MCF 10A (cell line): Measurements from ENCODE around the gene PTCSC3. TPM values are rescaled to one million over a fixed set of nuclear protein-coding genes. Genes with fewer than 3 reads are reported as not detected.

ENCODE experiments used
- BruUV-seq: library from RNA; stranded (reverse); fragments of 400-500 nt; replicated peaks from 2 replicates; lab custom pipeline; 2021; lab: Mats Ljungman, UMichigan
- CTCF ChIA-PET: fragments of 300-600 bp; sonication (Branson Sonifier 250); formaldehyde crosslinking; extraction: SDS; loops from one replicate; lab custom pipeline; 2021; ENCODE audit warnings: antibody characterized with exemption, inconsistent platforms; lab: Yijun Ruan, JAX
- POLR2A ChIA-PET: fragments of 300-600, 350-650 bp; sonication (Branson Sonifier 250); formaldehyde crosslinking; extraction: SDS; loops from one replicate; lab custom pipeline; 2020; ENCODE audit warnings: antibody characterized with exemption, inconsistent platforms; lab: Yijun Ruan, JAX
- DNase-seq: peaks from one replicate; pipeline ENCODE4 v3.0.0-alpha.2; 2018; ENCODE audit not compliant: unreplicated experiment
- H3K27ac Mint-ChIP-seq: one replicate; pipeline ENCODE4 v1.8.0; 2022; ENCODE audit warnings: mild to moderate bottlenecking, low read depth, mixed read lengths; ENCODE audit not compliant: unreplicated experiment
- H3K27me3 Mint-ChIP-seq: one replicate; pipeline ENCODE4 v1.8.0; 2022; ENCODE audit warnings: mixed read lengths; ENCODE audit not compliant: insufficient read depth, unreplicated experiment
- H3K36me3 Mint-ChIP-seq: one replicate; pipeline ENCODE4 v1.8.0; 2022; ENCODE audit warnings: mild to moderate bottlenecking, moderate library complexity, mixed read lengths; ENCODE audit not compliant: insufficient read depth, unreplicated experiment
- H3K4me1 Mint-ChIP-seq: one replicate; pipeline ENCODE4 v1.8.0; 2022; ENCODE audit warnings: mixed read lengths; ENCODE audit not compliant: insufficient read depth, unreplicated experiment
- H3K4me3 Mint-ChIP-seq: one replicate; pipeline ENCODE4 v1.8.0; 2022; ENCODE audit warnings: mild to moderate bottlenecking, moderate library complexity, mixed read lengths; ENCODE audit not compliant: unreplicated experiment
- H3K9me3 Mint-ChIP-seq: one replicate; pipeline ENCODE4 v1.8.0; 2022; ENCODE audit warnings: mixed read lengths; ENCODE audit not compliant: unreplicated experiment
- CTCF ChIP-seq: fragments of 200-600 bp; IDR thresholded peaks from one replicate; pipeline ENCODE4 v1.8.0; 2022; ENCODE audit warnings: antibody characterized with exemption, mild to moderate bottlenecking; ENCODE audit not compliant: unreplicated experiment
- intact Hi-C: fragments of 100-400 bp; cut with micrococcal nuclease; formaldehyde crosslinking; loops from 2 replicates; pipeline ENCODE4 v1.14.1; 2022
- total RNA-seq: library from RNA; stranded (reverse); gene quantifications from 2 replicates; pipeline ENCODE4 v1.2.3, GENCODE V29; 2022

PTCSC3 gene
- total RNA-seq, 1 experiment from 2014 or later, result not detected

- H3K4me3 Mint-ChIP-seq, result no peak overlapping the region
- CTCF ChIA-PET, result interaction anchor here (0.6 to 4.1 kb wide), 7 partner anchors 17 to 337 kb away, joined by 3 to 20 read pairs (median 4); no protein-coding TSS in a partner anchor
- H3K9me3 Mint-ChIP-seq, result no peaks in the 10 kb centered on the region
- no peak for DNase-seq
- no peaks in the 10 kb centered on the region for H3K36me3 Mint-ChIP-seq
- intact Hi-C loops, result loop anchor here (10.0 kb wide), 2 partner anchors 98 to 112 kb away; no protein-coding TSS in a partner anchor
- no peak for TF ChIP-seq CTCF
- no peaks in the 10 kb centered on the region for H3K27me3 Mint-ChIP-seq
- POLR2A ChIA-PET, result interaction anchor here (0.6 to 2.7 kb wide), 7 partner anchors 58 to 955 kb away, joined by 3 to 9 read pairs (median 3); partner anchors contain the start of genes MBIP and SLC25A21
- BruUV-seq, result no TSS peak
- H3K4me1 Mint-ChIP-seq, result peaks cover 14% of the 10 kb centered on the region
- no peak overlapping the region for H3K27ac Mint-ChIP-seq
Observed at GRCh38 chr14:36217027-36217426, 40.5 kb upstream of the PTCSC3 start.

- Mint-ChIP-seq H3K4me3 (no peak overlapping the region), H3K27ac (no peak overlapping the region), H3K4me1 (peaks cover 14% of the 10 kb centered on the region), H3K9me3 (no peaks in the 10 kb centered on the region), H3K36me3 (no peaks in the 10 kb centered on the region), H3K27me3 (no peaks in the 10 kb centered on the region)
- CTCF ChIA-PET, result interaction anchor here (0.6 to 4.1 kb wide), 3 partner anchors 19 to 159 kb away, joined by 4 to 20 read pairs (median 5); no protein-coding TSS in a partner anchor
- no peak for TF ChIP-seq CTCF
- POLR2A ChIA-PET, result interaction anchor here (0.7 to 2.7 kb wide), 3 partner anchors 14 to 105 kb away, joined by 5 to 7 read pairs (median 5); partner anchors contain the start of gene MBIP
- intact Hi-C loops, result loop anchor here (10.0 kb wide), 2 partner anchors 100 to 110 kb away; no protein-coding TSS in a partner anchor
- BruUV-seq, result no TSS peak
- DNase-seq, result no peak
Observed at GRCh38 chr14:36215217-36215598, 38.7 kb upstream of the PTCSC3 start.

- no peak overlapping the region for H3K4me3 Mint-ChIP-seq
- BruUV-seq, result no TSS peak
- H3K4me1 Mint-ChIP-seq, result peaks cover 14% of the 10 kb centered on the region
- POLR2A ChIA-PET, result interaction anchor here (0.5 to 2.7 kb wide), 5 partner anchors 13 to 368 kb away, joined by 3 to 7 read pairs (median 5); partner anchors contain the start of genes MBIP and NKX2-8
- no peaks in the 10 kb centered on the region for H3K9me3 Mint-ChIP-seq
- no peak overlapping the region for H3K27ac Mint-ChIP-seq
- DNase-seq, result peak; percentile 10
- no peaks in the 10 kb centered on the region for H3K36me3 Mint-ChIP-seq
- intact Hi-C loops, result loop anchor here (10.0 kb wide), 2 partner anchors 100 to 110 kb away; no protein-coding TSS in a partner anchor
- CTCF ChIA-PET, result interaction anchor here (0.6 to 4.1 kb wide), 3 partner anchors 93 to 390 kb away, joined by 4 to 20 read pairs (median 5); no protein-coding TSS in a partner anchor
- H3K27me3 Mint-ChIP-seq, result no peaks in the 10 kb centered on the region
- TF ChIP-seq CTCF, result no peak
Observed at GRCh38 chr14:36214476-36215216, 38.1 kb upstream of the PTCSC3 start.

- H3K27ac Mint-ChIP-seq, result no peak overlapping the region
- no peaks in the 10 kb centered on the region for H3K9me3 Mint-ChIP-seq
- H3K4me1 Mint-ChIP-seq, result peaks cover 11% of the 10 kb centered on the region
- ChIA-PET POLR2A (no interaction called here), CTCF (interaction anchor here (0.6 to 1.3 kb wide), 2 partner anchors 161 to 341 kb away, joined by 3 read pairs; no protein-coding TSS in a partner anchor)
- no peak for DNase-seq
- H3K4me3 Mint-ChIP-seq, result no peak overlapping the region
- intact Hi-C loops, result loop anchor here (10.0 kb wide), 2 partner anchors 102 to 108 kb away; no protein-coding TSS in a partner anchor
- H3K27me3 Mint-ChIP-seq, result no peaks in the 10 kb centered on the region
- no peak for TF ChIP-seq CTCF
- no peaks in the 10 kb centered on the region for H3K36me3 Mint-ChIP-seq
- BruUV-seq, result no TSS peak
Observed at GRCh38 chr14:36212987-36213386, 36.5 kb upstream of the PTCSC3 start.
